ENCODE measurements around the gene BPIFA2.
"Not testable (repeated sequence)": the region's sequence is repeated elsewhere in the genome, so short reads cannot be mapped to it uniquely, and the experiment has no call there.

Gene BPIFA2, protein sequence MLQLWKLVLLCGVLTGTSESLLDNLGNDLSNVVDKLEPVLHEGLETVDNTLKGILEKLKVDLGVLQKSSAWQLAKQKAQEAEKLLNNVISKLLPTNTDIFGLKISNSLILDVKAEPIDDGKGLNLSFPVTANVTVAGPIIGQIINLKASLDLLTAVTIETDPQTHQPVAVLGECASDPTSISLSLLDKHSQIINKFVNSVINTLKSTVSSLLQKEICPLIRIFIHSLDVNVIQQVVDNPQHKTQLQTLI

DNA sequence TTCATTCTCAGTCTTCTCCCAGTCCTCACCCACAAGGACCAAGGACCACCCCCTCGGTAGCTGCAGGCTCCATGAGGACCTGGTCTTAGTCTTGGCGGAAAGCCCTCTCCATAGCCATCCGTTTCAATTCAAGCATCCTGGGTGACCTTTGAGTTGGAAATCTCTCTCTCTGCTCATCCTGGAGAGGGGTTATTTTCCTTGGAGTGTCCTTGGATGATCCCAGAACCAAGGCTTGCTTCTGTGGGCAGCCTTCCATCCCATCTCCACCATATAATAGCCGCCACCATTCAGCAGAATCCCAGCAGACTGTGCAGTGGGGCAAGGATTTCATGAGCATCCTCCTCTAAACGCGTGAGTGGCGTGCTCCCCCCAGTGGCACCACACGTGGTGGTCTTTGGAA, at the start of gene BPIFA2:
Gene BPIFA2, plus strand, starts transcription at position 301 of the 400 bp plus-strand sequence. CDS start 987 bp downstream, outside the sequence.
- DNase-seq: no peak

GRCh38 chr20:33119725-33120720, 47.9 kb upstream of the BPIFA2 start:
- no peak for DNase-seq

- DNase-seq: no peak
These were observed 47.0 kb upstream of the BPIFA2 start for GRCh38 chr20:33120934-33121333.

GRCh38 chr20:33122297-33122696, 45.7 kb upstream of the BPIFA2 start:
- not testable (repeated sequence) for DNase-seq

DNA sequence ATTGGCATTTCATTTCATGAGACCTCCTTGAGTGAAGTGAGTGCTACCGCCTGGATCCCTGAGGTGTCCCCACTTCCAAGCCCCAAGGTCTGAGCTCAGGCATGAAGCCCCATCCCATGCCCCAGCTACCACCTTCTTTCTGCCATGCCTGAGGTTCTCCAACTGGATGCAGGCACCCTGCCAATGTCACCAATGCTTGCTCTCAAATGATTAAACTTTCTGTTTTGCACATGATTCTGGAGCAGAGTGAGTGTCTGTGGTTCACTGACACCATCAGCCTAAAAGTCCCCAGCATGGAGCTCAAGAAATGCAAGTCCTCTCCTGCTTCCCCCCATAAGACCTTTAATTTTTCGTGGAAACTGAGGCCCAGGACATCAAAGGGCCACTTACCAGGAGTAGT, 43.7 kb upstream of the BPIFA2 start:
- DNase-seq: no peak

DNA sequence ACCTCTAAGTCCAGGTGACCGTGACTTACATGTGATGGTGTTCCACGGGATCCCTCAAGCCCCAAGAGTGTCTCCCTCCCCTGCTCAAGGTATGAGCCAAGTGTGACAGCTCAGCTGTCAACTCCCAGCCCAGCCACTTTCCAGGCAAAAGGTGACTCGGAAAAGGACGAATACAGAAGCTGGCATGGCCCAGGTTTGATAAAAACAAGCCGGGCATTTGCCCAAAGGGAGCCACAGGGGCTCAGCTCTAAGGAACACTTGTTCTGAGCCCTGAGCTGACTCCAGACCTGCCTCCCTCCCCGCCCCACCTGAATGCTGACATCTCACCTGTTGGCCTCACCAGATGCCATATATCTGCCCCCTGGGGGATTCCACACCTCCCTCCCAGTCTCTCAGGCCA, 43.0 kb upstream of the BPIFA2 start:
- DNase-seq: no peak

- no peak for DNase-seq
These were observed 42.0 kb upstream of the BPIFA2 start for GRCh38 chr20:33125983-33126382.

DNA sequence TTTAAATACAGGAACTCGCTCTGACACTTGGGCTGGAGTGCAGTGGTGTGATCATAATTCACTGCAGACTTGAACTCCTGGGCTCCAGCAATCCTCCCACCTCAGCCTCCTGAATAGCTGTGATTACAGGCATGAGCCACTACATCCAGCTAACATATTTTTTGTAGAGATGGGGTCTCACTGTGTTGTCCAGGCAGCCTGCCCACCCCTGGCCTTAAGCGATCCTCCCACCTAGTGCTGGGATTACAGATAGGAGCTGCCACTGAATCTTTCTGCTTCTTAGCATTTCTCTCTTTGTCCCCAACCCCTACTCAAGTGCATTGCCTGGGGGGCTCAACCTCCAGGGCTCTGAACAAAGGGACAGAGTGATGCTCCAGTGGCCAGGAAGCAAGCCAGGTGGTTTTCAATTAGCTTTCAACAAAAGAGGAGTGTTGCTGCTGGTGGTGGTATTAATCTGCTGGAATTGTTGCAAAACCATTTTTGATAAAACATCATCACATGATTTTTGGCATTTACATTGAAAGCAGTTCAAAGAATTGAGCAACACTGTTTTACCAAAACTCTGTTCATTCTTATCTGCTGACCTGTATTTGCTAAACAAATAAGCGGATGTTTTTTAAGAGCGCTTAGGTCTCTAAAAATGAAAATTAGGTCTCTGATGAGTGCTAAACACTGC, 40.4 kb upstream of the BPIFA2 start:
- DNase-seq: no peak

GRCh38 chr20:33130568-33131061, 37.3 kb upstream of the BPIFA2 start:
- no peak for DNase-seq

DNA sequence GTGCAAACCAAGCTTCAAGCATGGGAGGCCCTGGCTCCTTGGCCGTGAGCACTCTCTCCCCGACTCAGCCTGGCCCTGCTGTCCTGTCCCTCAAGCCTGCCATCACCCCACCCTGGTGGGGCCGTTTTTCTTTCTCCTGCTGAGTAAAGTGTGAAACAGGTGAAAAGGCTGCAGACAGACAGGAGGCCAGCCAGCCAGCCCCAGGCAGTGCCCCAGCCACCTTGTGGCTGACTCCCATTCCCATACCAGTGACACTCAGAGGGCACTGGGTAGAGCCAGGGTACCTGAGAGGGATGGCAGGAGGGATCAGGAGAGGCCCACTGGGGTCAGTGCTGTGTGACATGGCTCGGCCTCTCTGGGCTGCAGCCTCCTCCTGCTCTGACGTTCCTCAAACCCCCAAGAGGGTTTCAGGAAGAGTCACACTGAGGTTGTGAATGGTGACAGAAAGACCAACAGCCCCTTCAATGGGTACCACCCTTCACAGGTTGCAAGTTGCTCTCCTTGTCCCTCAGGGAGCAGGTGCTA, 35.9 kb upstream of the BPIFA2 start:
- no peak for DNase-seq

GRCh38 chr20:33132513-33133372, 35.2 kb upstream of the BPIFA2 start:
- no peak for DNase-seq

GRCh38 chr20:33133373-33133941, 34.5 kb upstream of the BPIFA2 start:
- DNase-seq: no peak

DNA sequence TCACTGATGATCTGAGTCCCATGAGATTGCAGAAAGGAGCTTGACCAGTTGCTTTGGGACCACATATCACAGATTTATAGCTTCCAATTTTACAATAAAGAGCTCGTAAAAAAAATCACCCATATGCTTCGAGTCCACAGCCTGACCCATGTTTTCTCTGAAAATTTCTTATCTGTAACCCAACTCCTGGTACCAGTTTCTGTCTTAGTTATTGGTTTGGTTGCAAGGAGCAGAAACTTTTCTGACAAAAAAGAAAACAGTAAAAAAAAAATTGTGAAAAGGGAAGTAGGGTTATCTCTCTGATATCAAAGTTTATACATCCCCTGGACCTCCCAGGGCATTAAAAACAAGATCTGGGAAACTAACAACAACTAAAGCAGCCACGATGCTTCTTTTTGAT, 30.8 kb upstream of the BPIFA2 start:
- no peak for DNase-seq

DNA sequence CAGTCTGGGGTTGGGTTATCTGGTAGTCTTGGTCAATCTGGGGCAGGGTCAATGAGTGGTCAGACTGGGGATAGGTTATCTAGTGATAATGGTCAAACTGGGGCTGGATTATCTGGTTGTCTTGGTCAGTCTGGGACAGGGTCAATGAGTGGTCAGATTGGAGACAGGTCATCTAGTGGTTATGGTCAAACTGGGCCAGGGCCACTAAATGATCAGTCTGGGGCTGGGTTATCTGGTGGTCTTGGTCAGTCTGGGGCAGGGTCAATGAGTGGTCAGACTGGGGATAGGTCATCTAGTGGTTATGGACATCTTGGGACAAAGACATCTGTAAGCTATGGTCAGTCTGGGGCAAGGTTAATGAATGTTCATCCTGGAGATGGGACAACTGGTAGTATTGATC, 28.5 kb upstream of the BPIFA2 start:
- no peak for DNase-seq

- no peak for DNase-seq
These were observed 22.4 kb upstream of the BPIFA2 start for GRCh38 chr20:33145521-33145920.

DNA sequence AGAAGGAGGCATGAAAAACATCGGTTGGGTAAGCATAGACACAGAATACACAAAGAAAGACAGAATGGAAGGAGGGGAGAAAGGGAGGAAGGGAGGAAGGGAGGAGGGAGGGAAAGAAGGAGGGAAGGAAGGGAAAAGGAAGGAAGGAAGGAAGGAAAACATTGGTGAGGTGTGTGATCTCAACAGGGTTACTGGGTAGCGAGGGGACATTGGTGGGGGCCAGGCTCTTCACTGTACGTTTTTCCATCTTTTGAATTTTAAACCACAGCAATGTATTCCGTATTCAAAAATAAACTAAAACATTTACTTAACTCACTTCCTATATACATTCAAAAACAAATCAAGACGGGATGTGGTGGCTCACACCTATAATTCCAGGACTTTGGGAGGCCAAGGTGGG, 20.7 kb upstream of the BPIFA2 start:
- no peak for DNase-seq

- no peak for DNase-seq
These were observed 19.9 kb upstream of the BPIFA2 start for GRCh38 chr20:33148040-33148439.

DNA sequence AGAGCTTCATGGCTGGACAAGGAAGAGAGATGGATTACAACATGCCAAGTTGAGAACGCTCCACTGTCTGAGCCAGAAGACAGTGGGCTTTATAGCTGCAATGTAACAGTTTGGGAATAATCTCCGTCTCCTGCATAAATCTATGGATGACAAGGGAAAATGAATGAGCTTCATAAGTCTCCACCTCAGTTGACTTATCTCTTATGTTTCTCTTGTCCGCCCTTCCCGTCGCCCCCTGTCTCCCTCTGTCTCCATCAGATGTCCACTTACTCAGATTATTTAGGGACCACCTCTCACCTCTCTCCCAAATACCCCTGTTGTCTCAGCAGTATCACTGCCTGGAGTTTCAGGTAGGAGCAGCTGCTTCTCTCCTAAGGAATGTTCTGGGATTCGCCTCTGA, 13.7 kb upstream of the BPIFA2 start:
- no peak for DNase-seq

- no peak for DNase-seq
These were observed 9.1 kb upstream of the BPIFA2 start for GRCh38 chr20:33158637-33159385.

DNA sequence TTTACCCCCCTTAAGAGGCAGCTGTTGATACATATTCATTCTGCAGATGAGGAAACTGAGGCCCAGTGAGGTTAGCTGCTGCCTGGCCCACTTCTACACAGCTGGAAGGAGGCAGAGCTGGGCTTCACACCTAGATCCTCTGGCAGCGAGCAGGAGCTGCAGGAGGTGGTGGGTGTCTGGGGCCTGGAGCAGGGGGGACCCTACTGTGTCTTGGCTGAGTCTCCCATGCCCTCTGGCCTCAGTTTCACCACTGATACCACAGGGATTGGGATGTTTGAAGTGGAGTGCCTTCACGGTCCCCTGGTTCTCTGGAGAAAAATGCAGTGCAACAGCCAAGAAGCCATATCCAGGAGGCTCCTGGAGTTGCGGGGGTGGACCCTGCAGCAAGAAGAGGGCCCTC, 8.2 kb upstream of the BPIFA2 start:
- no peak for DNase-seq

GRCh38 chr20:33160681-33161080, 7.3 kb upstream of the BPIFA2 start:
- DNase-seq: no peak

All from NCI-H187 treated with DMSO at 0.1 percent for 48 hours (cell line).